Right atrium auricular region (tissue), 2 donors: ENCODE data around the gene ADAM30. TPM values are rescaled to one million over a fixed set of nuclear protein-coding genes. Genes with fewer than 3 reads are reported as not detected.

Source experiments
- DNase-seq: peaks from one replicate; pipeline ENCODE4 v3.0.0-alpha.2; 2019; ENCODE audit warnings: low spot score
- H3K27ac ChIP-seq, 2 donors: fragments of 200-600 bp; sonication (generic); 1 replicate in 1 of 2; 2 replicates in 1 of 2; pipeline ENCODE4 v1.5.1; 2016 to 2019
- H3K27me3 ChIP-seq, 2 donors: fragments of 200-600 bp; sonication (generic); one replicate each; pipeline versions ENCODE4 v1.5.1 to v1.6.0; 2017 to 2019
- H3K36me3 ChIP-seq: fragments of 200-600 bp; sonication (generic); one replicate; pipeline ENCODE4 v1.5.1; 2016
- H3K4me1 ChIP-seq, 2 donors: fragments of 200-600 bp; sonication (generic); one replicate each; pipeline versions ENCODE4 v1.5.1 to v1.6.0; 2017 to 2019
- H3K4me3 ChIP-seq, 2 donors: fragments of 200-600 bp; sonication (generic); 1 replicate in 1 of 2; 2 replicates in 1 of 2; pipeline ENCODE4 v1.5.1; 2017 to 2019; ENCODE audit warnings: mild to moderate bottlenecking in 1 of 2, moderate library complexity in 1 of 2
- H3K9me3 ChIP-seq, 2 donors: fragments of 200-600 bp; sonication (generic); one replicate each; pipeline ENCODE4 v1.5.1; 2019
- CTCF ChIP-seq, 2 donors: fragments of 200-600 bp; sonication (generic); IDR thresholded peaks; one replicate each; pipeline ENCODE4 v1.5.1; 2019; ENCODE audit warnings: antibody characterized with exemption in 2 of 2
- total RNA-seq, 2 donors: library from RNA; depleted of rRNA; stranded (reverse); fragments of >200 nt; gene quantifications; one replicate each; pipeline ENCODE4 v1.1.0, GENCODE V29; 2016

The ADAM30 gene
- total RNA-seq, 2 donors from 2014 or later = not detected

GRCh38 chr1:119879510-119880434, 16.5 kb downstream of the ADAM30 start:
- Histone ChIP-seq H3K36me3 (no peaks in the 10 kb centered on the region), H3K9me3 (no peaks in the 10 kb centered on the region), H3K4me3 (no peak overlapping the region), H3K27ac (no peak overlapping the region), H3K4me1 (no peaks in the 10 kb centered on the region), H3K27me3 (no peaks in the 10 kb centered on the region)
- TF ChIP-seq CTCF (IDR thresholded peaks at IDR 0.05) = no peak
- DNase-seq = no peak

GRCh38 chr1:119878171-119878570, 18.1 kb downstream of the ADAM30 start:
- TF ChIP-seq CTCF (IDR thresholded peaks at IDR 0.05) = no peak
- no peaks in the 10 kb centered on the region for H3K36me3 ChIP-seq

GRCh38 chr1:119874186-119874585, 22.1 kb downstream of the ADAM30 start:
- no peak for DNase-seq
- no peak for TF ChIP-seq CTCF (IDR thresholded peaks at IDR 0.05)
- Histone ChIP-seq H3K4me3 (no peak overlapping the region), H3K27me3 (no peaks in the 10 kb centered on the region), H3K9me3 (no peaks in the 10 kb centered on the region), H3K27ac (no peak overlapping the region), H3K4me1 (peaks cover 0 to 16% of the 10 kb centered on the region in 2 donors), H3K36me3 (no peaks in the 10 kb centered on the region)

More at GRCh38 chr1:119878171-119878570, 18.1 kb downstream of the ADAM30 start:
- H3K4me3 ChIP-seq = no peak overlapping the region
- H3K4me1 ChIP-seq = peaks cover 0 to 10% of the 10 kb centered on the region in 2 donors
- no peaks in the 10 kb centered on the region for H3K27me3 ChIP-seq
- no peak for DNase-seq
- no peak overlapping the region for H3K27ac ChIP-seq
- H3K9me3 ChIP-seq = no peaks in the 10 kb centered on the region

GRCh38 chr1:119873135-119874015, 22.9 kb downstream of the ADAM30 start:
- peak overlapping the region in 1 of 2 donors; percentile 4 for H3K27ac ChIP-seq
- no peak for DNase-seq

DNA sequence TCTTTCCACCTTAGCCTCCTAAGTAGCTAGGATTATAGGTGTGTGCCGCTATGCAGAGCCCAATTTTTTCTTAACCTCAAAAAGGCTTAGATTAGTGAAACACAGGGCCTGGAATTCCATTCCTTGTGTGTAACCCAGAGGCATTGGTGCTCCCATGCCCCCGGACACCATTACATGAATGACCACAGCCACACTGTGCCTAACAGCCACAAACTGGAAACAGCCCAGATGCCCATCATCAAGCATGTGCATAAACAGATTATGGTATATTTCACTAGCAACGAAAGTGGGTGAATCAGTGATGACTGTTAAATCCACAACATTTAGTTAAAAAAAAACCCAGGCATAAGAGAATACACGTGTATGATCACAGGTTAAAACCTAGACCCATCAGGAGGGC, 24.4 kb downstream of the ADAM30 start:
- Histone ChIP-seq H3K9me3 (no peaks in the 10 kb centered on the region), H3K4me3 (no peak overlapping the region), H3K27me3 (no peaks in the 10 kb centered on the region), H3K27ac (no peak overlapping the region), H3K36me3 (no peaks in the 10 kb centered on the region), H3K4me1 (peaks cover 0 to 16% of the 10 kb centered on the region in 2 donors)
- no peak for DNase-seq
- no peak for TF ChIP-seq CTCF (IDR thresholded peaks at IDR 0.05)

More at GRCh38 chr1:119873135-119874015, 22.9 kb downstream of the ADAM30 start:
- Histone ChIP-seq H3K27me3 (no peaks in the 10 kb centered on the region), H3K4me3 (no peak overlapping the region), H3K36me3 (no peaks in the 10 kb centered on the region), H3K4me1 (peaks cover 0 to 16% of the 10 kb centered on the region in 2 donors), H3K9me3 (no peaks in the 10 kb centered on the region)
- TF ChIP-seq CTCF (IDR thresholded peaks at IDR 0.05) = no peak
